Right atrium auricular region (tissue), 2 donors: ENCODE results near the gene CHN1. TPM values are rescaled to one million over a fixed set of nuclear protein-coding genes. Genes with fewer than 3 reads are reported as not detected.

ENCODE experiments used
- DNase-seq: peaks from one replicate; pipeline ENCODE4 v3.0.0-alpha.2; 2019; ENCODE audit warnings: low spot score
- H3K27ac ChIP-seq, 2 donors: fragments of 200-600 bp; sonication (generic); 1 replicate in 1 of 2; 2 replicates in 1 of 2; pipeline ENCODE4 v1.5.1; 2016 to 2019
- H3K27me3 ChIP-seq, 2 donors: fragments of 200-600 bp; sonication (generic); one replicate each; pipeline versions ENCODE4 v1.5.1 to v1.6.0; 2017 to 2019
- H3K36me3 ChIP-seq: fragments of 200-600 bp; sonication (generic); one replicate; pipeline ENCODE4 v1.5.1; 2016
- H3K4me1 ChIP-seq, 2 donors: fragments of 200-600 bp; sonication (generic); one replicate each; pipeline versions ENCODE4 v1.5.1 to v1.6.0; 2017 to 2019
- H3K4me3 ChIP-seq, 2 donors: fragments of 200-600 bp; sonication (generic); 1 replicate in 1 of 2; 2 replicates in 1 of 2; pipeline ENCODE4 v1.5.1; 2017 to 2019; ENCODE audit warnings: mild to moderate bottlenecking in 1 of 2, moderate library complexity in 1 of 2
- H3K9me3 ChIP-seq, 2 donors: fragments of 200-600 bp; sonication (generic); one replicate each; pipeline ENCODE4 v1.5.1; 2019
- CTCF ChIP-seq, 2 donors: fragments of 200-600 bp; sonication (generic); IDR thresholded peaks; one replicate each; pipeline ENCODE4 v1.5.1; 2019; ENCODE audit warnings: antibody characterized with exemption in 2 of 2
- total RNA-seq, 2 donors: library from RNA; depleted of rRNA; stranded (reverse); fragments of >200 nt; gene quantifications; one replicate each; pipeline ENCODE4 v1.1.0, GENCODE V29; 2016

Gene CHN1
- total RNA-seq, 2 donors from 2014 or later: 4.1 to 9.3 TPM

- Histone ChIP-seq H3K27me3 (no peaks in the 10 kb centered on the region), H3K9me3 (no peaks in the 10 kb centered on the region), H3K4me1 (peaks cover 0 to 7% of the 10 kb centered on the region in 2 donors), H3K27ac (no peak overlapping the region), H3K36me3 (no peaks in the 10 kb centered on the region), H3K4me3 (no peak overlapping the region)
- TF ChIP-seq CTCF (IDR thresholded peaks at IDR 0.05): no peak
- DNase-seq: no peak
Measured at GRCh38 chr2:174959787-174960186, 45.4 kb downstream of the CHN1 start.

- no peak overlapping the region for H3K4me3 ChIP-seq
- no peaks in the 10 kb centered on the region for H3K27me3 ChIP-seq
- TF ChIP-seq CTCF (IDR thresholded peaks at IDR 0.05): no peak
Measured at GRCh38 chr2:174957050-174957449, 48.1 kb downstream of the CHN1 start.

DNA sequence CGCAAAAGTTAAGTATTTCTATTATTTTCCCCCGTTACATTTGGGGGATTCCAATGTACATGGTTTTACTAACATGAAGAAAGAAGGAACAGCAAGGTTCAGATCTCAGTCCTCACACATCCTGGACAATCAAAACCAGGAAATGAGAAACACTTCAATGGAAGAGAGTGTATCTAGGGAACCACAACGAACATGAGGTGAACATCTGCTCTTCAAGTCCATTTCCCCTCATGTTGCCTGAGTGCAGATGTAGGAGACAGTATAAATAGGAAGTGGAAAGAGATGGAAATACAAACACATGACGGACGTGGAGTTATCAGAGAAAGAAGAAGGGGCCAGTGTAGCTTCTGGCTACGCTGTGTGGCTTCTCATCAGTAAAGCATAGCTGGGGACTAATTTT is 52.6 kb downstream of the CHN1 start:
- Histone ChIP-seq H3K9me3 (no peaks in the 10 kb centered on the region), H3K4me1 (no peaks in the 10 kb centered on the region), H3K4me3 (no peak overlapping the region), H3K27ac (no peak overlapping the region), H3K36me3 (no peaks in the 10 kb centered on the region), H3K27me3 (no peaks in the 10 kb centered on the region)
- no peak for TF ChIP-seq CTCF (IDR thresholded peaks at IDR 0.05)
- no peak for DNase-seq

More at GRCh38 chr2:174957050-174957449, 48.1 kb downstream of the CHN1 start:
- no peak for DNase-seq
- peaks cover 0 to 7% of the 10 kb centered on the region in 2 donors for H3K4me1 ChIP-seq
- H3K9me3 ChIP-seq: no peaks in the 10 kb centered on the region
- H3K36me3 ChIP-seq: no peaks in the 10 kb centered on the region
- H3K27ac ChIP-seq: no peak overlapping the region

GRCh38 chr2:174951745-174952144 is 53.4 kb downstream of the CHN1 start:
- no peak overlapping the region for H3K4me3 ChIP-seq
- no peak overlapping the region for H3K27ac ChIP-seq
- no peaks in the 10 kb centered on the region for H3K9me3 ChIP-seq
- H3K4me1 ChIP-seq: no peaks in the 10 kb centered on the region
- no peak for DNase-seq
- TF ChIP-seq CTCF (IDR thresholded peaks at IDR 0.05): no peak
- no peaks in the 10 kb centered on the region for H3K27me3 ChIP-seq
- no peaks in the 10 kb centered on the region for H3K36me3 ChIP-seq

GRCh38 chr2:174949988-174950687 is 55.0 kb downstream of the CHN1 start:
- no peak for TF ChIP-seq CTCF (IDR thresholded peaks at IDR 0.05)
- H3K9me3 ChIP-seq: no peaks in the 10 kb centered on the region

More at GRCh38 chr2:174949988-174950687, 55.0 kb downstream of the CHN1 start:
- DNase-seq: no peak
- H3K4me1 ChIP-seq: no peaks in the 10 kb centered on the region
- no peaks in the 10 kb centered on the region for H3K27me3 ChIP-seq
- H3K4me3 ChIP-seq: no peak overlapping the region
- no peak overlapping the region for H3K27ac ChIP-seq
- no peaks in the 10 kb centered on the region for H3K36me3 ChIP-seq
